NCI-H446 (cell line): Measurements from ENCODE around the gene PCSK2.

Experiments
- DNase-seq, 2 experiments: peaks; one replicate each; lab custom pipeline; 2025; lab: John Stamatoyannopoulos, UW

PCSK2 gene

DNA sequence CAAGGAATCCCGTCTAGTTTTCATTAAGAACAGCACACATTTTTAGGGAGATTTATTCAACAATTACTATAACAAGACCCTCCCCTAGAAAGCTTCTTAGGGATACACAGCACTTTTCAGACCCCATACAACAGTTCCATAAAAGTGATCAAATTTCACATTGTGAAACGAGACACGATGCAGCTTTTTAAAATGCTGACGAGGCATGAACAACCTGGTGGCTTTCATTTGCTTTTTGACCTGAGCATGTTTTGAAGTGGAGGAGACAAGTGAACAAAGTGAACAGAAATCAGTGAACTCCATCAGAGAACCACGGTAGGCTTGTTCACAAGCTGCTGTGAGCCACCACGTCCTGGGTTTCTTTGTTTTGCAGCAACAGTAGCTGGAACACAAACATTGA, 112.2 kb downstream of the PCSK2 start:
- no peak for DNase-seq

DNA sequence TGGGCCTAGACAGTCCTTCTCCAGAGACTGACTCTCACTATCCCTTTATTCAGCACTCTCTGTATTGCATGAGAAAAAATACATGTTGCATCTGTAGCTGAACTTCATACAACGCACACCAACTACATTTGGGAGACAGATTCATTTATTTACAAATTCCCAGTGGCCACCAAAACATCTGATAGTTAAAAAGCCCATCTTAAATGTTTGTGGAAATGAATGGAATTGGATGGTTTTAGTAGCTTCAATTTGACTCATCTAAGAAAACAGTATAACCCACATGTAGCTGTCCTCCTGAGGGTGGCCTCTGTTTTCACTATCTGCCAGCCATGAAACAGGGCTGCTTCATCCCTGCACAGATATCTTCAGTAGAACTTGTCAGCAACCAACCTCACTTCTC, 116.3 kb downstream of the PCSK2 start:
- DNase-seq = no peak

DNA sequence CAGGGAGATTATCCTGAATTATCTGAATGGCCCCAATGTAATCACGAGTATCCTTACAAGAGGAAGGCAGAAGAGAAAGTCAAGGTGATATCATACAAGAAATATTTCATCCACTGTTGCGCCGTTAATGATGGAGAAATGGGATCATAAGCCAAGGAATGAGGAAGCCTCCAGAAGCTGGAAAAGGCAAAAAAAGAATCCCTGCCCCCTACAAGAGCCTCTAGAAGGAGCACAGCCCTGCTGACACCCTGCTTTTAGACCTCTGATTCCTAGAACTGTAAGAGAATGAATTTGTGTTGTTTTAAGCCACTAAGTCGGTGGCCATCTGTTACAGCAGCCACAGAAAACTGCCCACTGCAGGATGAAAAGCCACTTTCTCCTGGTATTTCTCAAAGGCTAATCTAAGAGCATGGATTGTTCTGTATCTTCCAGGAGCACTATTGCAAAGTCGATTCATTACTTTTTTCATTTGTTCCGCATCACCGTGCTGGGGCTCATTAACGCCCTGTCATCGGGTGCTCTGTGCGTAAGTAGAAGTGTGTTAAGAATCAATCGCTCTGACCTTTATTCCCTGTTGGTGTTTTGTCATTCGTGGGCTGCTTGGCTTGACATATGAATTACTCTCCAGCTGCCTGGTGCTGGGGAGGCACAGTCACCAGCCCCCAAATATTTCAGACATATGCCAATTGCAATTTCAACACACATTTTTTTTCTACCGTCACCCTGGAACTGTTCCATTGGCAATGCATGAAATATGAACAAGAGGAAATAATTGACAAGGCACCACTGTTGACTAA, 117.0 kb downstream of the PCSK2 start:
- peak; percentile 79 to 80 for DNase-seq

DNA sequence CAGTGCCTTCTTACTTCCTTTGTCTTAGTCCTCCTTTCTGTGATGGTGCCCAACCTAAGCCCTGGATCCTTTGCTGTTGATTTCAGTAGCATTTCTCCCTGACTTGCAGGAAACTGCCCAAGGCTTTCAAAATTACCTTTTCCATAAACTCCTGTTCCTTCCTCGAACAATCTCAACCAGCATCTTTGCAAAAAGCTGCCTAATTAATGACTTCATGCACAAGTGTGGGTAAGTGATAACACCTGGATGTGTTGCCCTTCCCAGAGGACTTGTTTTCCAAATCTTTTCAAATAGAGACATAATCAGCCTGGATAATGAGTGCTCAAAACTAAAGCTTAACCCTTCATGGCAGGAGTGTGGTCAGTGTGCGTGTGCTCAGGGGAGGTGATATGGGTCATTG, 118.0 kb downstream of the PCSK2 start:
- DNase-seq = peak in 1 of 2 experiments; percentile 25

DNA sequence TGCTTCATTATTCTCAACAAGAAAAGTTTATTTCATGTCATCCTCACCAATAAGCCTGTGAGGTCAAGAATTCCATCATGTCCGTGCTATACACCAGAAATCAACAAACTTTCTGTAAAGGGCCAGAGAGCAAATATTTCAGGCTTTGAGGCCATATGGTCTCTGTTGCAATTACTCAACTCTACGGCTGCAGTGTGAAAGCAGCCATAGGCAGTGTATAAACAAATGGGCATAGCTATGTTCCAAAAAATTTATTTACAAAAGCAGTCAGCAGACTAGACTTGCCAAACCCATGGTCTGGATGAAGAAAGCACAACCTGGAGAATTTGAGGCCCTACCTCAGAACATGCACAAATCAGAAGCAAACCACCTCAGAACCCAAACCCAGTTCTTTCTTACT, 118.5 kb downstream of the PCSK2 start:
- peak in 1 of 2 experiments; percentile 62 for DNase-seq

DNA sequence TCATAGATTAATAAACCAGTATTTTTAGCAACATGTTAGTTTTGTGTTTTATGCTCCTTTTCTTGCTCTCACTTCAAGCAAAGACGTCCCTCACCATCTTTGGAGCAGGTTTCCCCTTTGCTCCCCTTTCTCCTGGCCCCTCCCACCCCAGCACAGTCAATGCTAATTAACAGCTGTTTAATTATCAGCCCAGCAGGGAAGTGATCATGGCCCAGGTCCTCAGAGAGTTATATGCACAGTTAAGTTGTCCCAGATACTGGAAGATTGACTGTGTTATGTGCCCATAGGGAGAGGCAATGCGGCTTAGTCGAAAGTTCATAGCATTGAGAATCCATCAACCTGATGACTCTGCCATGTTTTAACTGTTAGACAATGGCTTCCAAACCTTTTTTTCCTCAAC, 123.5 kb downstream of the PCSK2 start:
- DNase-seq = no peak

DNA sequence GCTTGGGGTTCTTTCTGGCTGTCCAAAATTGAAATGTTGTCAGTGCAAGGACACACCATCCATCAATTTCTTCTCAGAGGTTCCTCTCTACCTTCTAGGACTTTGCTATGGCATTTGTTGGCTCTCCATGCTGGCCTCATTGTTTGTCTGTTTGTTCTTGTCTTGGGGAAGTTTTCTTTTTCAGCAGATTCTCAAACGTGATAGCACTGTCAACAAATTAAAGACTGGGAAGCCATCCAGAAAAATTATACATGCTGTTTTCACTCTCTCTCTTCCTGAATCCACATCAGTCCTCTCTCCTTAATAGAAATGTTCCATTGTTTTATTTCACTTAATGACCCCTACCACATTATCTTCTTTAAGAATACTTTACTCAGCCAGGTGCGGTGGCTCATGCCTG, 130.4 kb downstream of the PCSK2 start:
- peak in 1 of 2 experiments; percentile 30 for DNase-seq

DNA sequence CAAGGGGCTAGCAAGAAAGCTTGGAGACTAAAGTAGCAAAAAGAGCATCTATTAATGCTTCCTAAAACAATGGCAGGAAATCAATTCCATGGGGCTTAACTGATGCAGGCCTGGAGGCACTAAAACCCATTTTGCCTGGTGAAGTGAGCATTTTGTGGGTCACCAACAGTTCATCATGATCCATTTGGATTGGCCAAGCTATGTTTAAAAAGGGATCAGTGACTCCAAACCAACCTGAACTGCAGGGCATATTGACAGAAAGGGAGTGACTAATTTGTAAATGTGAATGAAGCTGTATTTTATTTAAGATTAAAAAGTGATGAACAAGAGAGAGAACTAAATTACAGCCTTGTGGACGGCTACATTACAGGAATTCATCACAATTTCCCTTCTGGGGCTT, 132.0 kb downstream of the PCSK2 start:
- no peak for DNase-seq

DNA sequence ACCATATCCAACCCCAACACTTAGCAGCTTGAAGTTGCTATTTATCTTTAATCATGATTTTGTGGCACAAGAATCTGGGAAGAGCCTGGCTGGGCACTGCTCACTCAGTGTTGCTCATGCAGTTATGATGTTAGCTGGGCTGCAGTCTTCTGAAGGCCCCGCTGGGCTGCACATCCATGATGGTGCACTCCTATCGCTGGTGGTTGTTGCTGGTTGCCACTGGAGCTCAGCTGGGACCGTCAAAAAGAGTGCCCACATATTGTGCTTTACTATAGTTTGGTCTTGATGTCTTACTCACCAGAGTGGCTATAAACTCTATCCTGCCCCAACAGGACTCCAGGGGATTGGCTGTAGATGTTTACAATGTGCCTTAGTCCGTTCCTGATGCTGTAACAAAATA, 137.8 kb downstream of the PCSK2 start:
- no peak for DNase-seq

DNA sequence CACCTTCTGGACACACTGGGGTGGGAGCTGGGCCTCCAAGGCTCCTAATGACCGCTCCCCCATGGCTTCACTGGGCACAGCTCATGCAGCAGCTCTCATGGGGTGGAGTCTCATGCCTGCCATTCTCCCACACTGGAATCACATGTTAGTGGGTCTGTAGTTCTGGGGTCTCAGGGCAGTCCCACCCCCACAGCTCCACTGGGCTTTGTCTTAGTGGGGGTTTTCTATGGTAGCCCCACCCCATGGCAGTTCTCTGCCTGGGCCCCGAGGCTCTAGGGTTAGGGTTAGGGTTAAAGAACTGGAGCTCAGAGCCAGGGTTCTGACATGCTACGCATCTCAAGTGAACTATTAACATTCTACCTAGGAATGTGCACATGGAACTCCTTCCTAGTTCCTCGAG, 139.0 kb downstream of the PCSK2 start:
- DNase-seq = no peak

DNA sequence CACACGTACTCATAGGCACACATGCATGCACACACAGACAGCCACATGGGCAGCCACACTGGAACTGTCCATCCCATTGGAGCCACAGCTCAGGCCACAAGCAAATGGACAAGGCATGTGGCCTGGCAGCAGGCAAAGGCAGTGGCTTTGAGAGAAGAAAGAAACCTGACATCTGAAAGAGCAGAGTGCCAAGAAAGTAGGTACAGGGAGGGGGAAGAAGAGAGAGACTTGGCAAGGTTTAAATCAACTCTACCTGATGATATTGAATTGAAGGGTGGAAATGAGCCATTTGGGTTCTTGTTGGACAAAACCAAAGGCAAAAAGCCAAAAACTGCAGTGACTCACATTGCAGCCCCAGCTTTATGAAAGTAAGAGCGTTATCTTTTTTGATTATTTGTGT, 142.7 kb downstream of the PCSK2 start:
- peak in 1 of 2 experiments; percentile 77 for DNase-seq

DNA sequence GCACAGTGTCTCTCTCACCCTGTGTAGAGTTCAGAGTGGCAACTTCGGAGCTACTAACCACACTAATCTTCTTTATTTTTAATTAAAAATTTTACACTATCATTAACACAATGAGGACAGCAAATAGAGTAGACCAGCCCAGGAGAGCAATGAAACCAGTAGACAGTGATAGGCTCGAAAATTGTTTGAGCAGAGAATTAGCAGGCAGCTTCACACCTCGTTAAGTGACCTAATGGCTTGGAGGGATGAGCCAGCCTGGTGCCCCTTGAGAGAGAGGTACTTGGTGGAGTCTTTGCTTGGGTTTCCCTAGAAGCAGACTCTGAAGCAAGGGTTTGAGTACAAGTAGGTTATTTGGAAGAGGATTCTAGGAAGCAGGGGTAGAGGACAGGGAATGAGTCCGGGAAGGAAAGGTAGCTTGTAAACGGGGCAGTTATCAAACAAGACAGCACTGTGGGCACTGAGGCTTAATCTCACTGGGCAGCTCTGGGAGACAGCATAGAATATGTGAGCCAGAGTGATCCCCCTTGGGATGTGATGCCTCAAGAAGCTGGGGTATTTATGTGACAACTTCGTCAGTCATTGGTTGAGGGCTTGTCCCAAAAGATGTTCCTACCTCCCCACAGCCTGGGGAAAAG, 146.1 kb downstream of the PCSK2 start:
- DNase-seq = no peak

DNA sequence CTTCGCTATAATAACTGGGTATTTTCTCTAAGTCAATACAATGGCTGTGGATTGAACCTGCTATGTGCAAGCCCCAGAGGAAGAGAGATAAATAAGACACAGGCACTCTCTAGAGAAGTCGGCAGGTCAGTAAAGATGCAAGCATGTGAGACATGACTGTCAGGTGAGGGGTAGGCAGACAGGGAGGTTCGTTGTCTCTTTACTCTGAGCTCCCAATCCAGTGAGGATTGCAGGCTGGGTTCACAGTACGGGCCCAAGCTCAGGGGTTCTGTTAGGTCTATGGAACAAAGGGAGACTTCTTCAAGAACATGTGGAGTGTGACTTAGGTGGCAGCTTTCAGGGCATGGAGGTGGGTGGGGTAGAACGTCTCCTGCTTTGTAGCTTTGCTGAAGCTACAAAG, 147.2 kb downstream of the PCSK2 start:
- no peak for DNase-seq

DNA sequence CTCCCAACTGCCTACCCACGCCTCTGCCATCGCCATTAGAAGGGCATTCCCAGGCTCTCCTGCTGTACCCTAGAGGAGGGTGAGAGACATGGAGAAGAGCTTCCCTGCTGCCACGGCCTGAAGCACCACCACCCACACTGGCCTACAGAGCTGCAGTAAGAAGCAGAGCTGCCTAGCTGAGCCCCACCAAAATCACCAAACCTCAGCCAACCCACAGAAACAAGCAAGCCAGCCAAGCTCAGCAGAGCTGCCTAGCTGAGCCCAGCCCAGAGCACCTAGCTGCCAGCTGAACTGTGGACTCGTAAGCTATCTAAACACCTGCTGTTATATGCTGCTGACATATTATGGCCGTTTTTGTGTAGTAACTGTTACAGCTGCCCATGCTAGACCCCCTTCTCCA, 149.2 kb downstream of the PCSK2 start:
- DNase-seq = peak in 1 of 2 experiments; percentile 16

DNA sequence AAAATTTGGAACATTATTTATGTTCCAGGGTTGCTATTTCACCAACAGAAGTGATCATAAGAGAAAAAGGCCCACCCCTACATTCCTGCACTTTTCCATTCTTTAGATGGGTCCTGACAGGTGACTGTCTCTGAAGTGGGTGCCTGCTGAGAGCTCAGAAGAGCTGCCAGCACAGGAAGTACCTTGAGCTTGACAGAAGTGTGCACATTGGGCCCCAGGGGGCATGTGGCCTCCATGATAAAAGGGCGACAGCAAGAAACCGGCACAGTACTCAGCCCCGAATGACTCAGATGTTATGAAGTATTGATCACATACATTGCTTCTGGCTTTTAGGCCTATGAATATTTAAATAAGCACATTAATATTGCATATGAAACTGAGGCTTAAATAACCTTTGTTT, 150.4 kb downstream of the PCSK2 start:
- no peak for DNase-seq

DNA sequence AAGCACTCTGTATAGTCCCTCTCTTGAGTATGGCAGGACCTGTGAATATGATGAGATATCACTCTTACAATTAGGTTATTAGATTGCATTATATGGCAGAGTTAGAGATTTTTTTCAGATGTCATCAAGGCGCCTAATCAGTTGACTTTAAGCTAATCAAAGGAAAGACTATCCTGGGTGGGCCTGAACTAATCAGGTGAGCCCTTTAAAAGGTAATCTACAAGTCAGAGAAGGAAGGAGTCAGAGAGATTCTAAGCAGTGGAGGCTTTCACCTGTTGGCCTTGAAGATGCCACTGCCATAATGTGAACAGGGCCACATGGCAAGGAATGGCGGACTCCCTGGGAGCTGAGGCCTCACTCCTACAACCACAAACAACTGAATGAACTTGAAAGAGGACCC, 152.8 kb downstream of the PCSK2 start:
- DNase-seq = no peak

DNA sequence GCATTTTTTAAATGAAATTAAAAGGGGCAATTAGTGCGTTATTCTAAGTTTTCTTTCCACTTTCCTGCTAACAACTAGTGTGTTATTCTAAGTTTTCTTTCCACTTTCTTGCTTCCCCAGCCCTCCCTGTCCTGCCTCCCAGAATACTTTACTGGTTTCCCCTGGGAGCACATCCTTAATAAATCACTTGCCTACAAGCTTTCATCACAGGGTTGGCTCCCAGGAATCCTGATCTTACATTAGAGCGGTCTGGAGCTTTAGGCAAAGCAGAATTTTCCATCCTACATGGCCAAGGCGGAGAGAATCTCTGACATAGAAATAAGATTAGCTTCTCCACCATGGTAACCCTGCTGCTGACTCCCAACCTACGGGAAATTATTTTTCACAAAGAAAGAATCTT, 154.0 kb downstream of the PCSK2 start:
- DNase-seq = no peak

DNA sequence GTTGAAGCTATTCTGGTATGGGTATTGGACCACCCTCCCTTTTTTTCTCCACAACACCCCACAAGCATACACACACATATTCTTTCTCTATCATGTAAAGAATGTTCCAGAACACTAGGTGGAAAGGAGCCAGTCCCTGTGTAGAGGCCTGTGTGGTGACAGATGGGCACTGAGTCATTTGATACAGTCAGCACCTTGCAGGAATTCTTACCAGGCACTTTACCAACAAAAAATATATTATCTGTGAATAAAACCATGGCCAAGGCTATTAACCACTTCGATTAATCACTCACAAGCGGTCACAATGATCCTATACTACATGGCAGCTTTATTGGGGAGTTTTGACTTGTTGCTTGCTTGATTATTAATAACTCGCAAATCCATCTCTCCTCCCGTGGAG, 154.9 kb downstream of the PCSK2 start:
- peak; percentile 41 to 71 for DNase-seq

DNA sequence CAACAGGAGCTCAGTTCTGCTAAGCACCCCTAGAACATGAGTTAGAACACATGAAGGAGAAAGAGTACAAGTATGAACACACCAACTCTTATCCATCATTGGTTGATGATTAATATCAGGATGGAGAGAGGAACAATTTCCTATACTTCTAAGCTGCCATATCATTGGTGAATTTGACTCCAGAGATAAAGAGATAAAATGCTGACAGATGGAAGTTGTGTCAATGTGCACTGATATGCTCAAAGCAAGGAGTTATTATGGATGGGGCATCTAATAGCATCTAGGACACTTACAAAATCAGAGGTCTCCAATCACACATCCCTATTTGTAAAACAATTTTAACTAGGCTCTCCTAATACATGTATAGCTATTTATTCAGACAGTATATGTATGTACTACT, 159.0 kb downstream of the PCSK2 start:
- no peak for DNase-seq

DNA sequence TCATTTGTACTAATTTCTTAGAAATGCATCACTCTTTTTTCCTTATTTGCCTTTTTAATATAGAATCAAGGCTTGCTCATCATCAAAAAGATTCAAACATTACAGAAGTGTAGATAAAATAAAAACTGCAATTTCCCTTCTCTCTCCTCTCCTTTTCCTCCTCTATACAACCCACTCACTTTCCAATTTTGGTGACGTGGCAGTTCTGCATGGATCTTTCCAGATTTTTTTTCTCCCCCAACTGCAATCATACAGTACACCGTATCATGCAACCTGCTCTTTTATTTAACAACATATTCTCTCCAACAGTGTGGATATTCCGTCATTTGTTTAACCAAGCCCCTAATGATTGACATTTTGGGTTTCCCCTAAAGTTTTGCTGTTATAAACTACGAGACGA, 163.8 kb downstream of the PCSK2 start:
- no peak for DNase-seq

DNA sequence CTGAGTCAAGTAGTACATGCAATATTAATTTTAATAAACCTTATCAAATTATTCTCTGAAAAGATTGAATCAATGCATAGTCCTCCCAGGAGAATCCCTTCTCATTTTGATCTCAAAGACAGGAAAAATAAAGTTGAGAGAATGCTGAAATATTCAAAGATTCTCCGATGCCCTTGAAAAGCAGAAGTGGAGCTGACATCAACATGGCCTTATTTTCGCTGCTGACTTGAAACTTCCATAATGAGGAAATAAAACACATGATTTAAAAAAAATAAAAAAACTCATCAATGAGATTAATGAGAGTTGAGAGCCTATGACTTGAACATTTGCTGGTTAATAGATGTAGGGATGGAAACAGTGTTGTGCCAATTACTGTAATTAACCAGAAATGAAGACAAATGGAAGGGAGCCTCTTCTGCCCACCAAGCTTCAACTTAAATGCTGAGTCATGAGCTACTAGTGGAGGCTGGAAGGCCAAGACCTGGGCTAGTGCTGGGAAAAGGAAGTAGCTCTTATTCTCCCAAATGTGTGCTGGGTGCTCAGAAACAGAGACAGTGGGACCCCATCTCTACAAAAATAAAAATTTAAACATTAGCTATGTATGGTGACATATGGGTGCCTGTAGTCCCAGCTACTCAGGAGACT, 164.4 kb downstream of the PCSK2 start:
- no peak for DNase-seq

DNA sequence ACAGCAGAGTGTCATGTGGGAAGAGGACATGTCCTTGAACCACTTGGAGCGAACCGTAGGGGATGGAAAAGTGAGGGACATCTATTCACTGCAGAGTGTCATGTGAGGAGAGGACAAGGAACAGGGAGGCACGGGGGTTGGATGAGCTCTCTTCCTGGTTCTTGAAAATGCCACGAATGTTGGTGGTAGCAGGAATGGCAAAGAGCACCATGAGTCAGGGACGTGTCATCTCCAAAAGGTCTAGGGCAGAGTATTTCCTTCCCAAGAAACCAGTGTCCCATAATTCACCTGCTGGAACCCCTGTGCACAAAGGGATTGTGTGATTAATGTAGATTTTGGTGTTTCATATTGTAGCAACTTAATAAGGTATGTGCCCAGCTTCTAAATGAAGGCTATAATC, 167.6 kb downstream of the PCSK2 start:
- DNase-seq = no peak

DNA sequence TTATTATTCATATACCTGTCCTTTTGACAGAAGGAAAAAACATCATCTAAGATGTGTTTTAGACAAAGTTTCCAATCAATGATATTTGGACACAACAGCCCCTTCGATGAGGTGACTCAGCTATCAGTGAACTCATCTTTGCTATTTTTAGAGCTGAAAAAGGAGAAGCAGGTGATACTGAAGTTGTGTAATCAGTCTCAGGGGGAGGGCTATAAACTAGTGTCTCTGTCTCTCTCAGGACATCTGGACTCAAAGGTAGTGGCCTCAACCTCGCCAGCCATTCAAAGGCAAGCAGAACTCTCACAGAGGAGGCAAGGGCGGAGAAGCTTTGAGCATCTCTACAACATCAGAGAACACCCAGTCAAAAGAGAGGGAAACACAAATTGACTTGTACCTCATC, 168.9 kb downstream of the PCSK2 start:
- no peak for DNase-seq
